Colonic mucosa (tissue), 4 donors: ENCODE results near the gene ELMO1. TPM values are rescaled to one million over a fixed set of nuclear protein-coding genes. Genes with fewer than 3 reads are reported as not detected.

Experiments
- DNase-seq: peaks from one replicate; pipeline ENCODE4 v3.0.0-alpha.2; 2020
- H3K27ac ChIP-seq: fragments of 200-600 bp; one replicate; pipeline ENCODE4 v1.8.0; 2021
- H3K27me3 ChIP-seq: fragments of 200-600 bp; one replicate; pipeline ENCODE4 v1.8.0; 2021
- H3K36me3 ChIP-seq: fragments of 200-600 bp; one replicate; pipeline ENCODE4 v1.8.0; 2021
- H3K4me1 ChIP-seq: fragments of 200-600 bp; one replicate; pipeline ENCODE4 v1.8.0; 2021; ENCODE audit warnings: mild to moderate bottlenecking
- H3K4me3 ChIP-seq: fragments of 200-600 bp; one replicate; pipeline ENCODE4 v1.8.0; 2021
- H3K9ac ChIP-seq, 2 donors: one replicate each; pipeline ENCODE4 v1.7.0; 2013; ENCODE audit warnings: control low read depth in 2 of 2, low read depth in 2 of 2, low read length in 2 of 2
- H3K9me3 ChIP-seq: fragments of 200-600 bp; one replicate; pipeline ENCODE4 v1.8.0; 2021
- CTCF ChIP-seq: fragments of 200-600 bp; IDR thresholded peaks from one replicate; pipeline ENCODE4 v1.8.0; 2022; ENCODE audit warnings: antibody characterized with exemption, mild to moderate bottlenecking
- intact Hi-C: fragments of 100-400 bp; cut with DNase I; formaldehyde crosslinking; loops from one replicate; pipeline ENCODE4 v1.14.1; 2022
- total RNA-seq, 2 donors: library from RNA; stranded (reverse); fragmentation: NEBNext Ultra II Directional in 1 of 2; extraction: Animal tissue kit (Norgen Biotek cat#: 25700) in 1 of 2; gene quantifications; one replicate each; pipeline ENCODE4 v1.2.1, GENCODE V29; 2021
- donor health status: healthy.
- donor health status: DM: no; HTN: no; CAD: no.
- donor health status: DM: no; HTN: no; CAD: no.

ELMO1 gene
- total RNA-seq, 2 donors from 2014 or later, result 4.2 to 4.7 TPM

GRCh38 chr7:36966039-36966438, 482.6 kb downstream of the ELMO1 start:
- H3K4me3 ChIP-seq, result no peak overlapping the region
- intact Hi-C loops, result loop anchor here (2.0 kb wide), 1 partner anchor 219 kb away; no protein-coding TSS in a partner anchor
- no peaks in the 10 kb centered on the region for H3K36me3 ChIP-seq
- no peak overlapping the region for H3K9ac ChIP-seq
- H3K9me3 ChIP-seq, result no peaks in the 10 kb centered on the region
- H3K4me1 ChIP-seq, result no peaks in the 10 kb centered on the region
- DNase-seq, result no peak
- no peaks in the 10 kb centered on the region for H3K27me3 ChIP-seq
- H3K27ac ChIP-seq, result no peak overlapping the region
- no peak for TF ChIP-seq CTCF

GRCh38 chr7:36965625-36966024, 483.0 kb downstream of the ELMO1 start:
- Histone ChIP-seq H3K27ac (no peak overlapping the region), H3K36me3 (no peaks in the 10 kb centered on the region), H3K4me1 (no peaks in the 10 kb centered on the region), H3K27me3 (no peaks in the 10 kb centered on the region), H3K4me3 (no peak overlapping the region), H3K9ac (no peak overlapping the region), H3K9me3 (no peaks in the 10 kb centered on the region)
- no peak for DNase-seq
- no peak for TF ChIP-seq CTCF
- intact Hi-C loops, result loop anchor here (2.0 kb wide), 1 partner anchor 219 kb away; no protein-coding TSS in a partner anchor

DNA sequence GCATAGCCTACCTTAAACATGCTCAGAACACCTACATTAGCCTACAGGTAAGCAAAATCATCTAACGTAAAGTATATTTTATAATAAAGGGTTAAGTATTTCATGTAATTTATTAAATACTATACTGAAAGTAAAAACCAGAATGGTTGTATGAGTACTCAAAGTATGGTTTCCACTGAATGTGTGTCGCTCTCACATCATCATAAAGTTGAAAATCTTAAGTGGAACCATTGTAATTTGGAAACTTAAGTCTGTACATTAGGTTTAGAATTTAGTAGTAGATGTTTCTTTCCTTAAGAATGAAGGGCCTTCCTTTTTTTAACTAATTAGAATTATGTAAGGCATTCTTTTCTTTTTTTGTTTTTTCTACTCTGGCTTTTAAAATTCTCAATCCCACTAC, 484.4 kb downstream of the ELMO1 start:
- no peak overlapping the region for H3K4me3 ChIP-seq
- intact Hi-C loops, result no loop called here
- TF ChIP-seq CTCF, result no peak

DNA sequence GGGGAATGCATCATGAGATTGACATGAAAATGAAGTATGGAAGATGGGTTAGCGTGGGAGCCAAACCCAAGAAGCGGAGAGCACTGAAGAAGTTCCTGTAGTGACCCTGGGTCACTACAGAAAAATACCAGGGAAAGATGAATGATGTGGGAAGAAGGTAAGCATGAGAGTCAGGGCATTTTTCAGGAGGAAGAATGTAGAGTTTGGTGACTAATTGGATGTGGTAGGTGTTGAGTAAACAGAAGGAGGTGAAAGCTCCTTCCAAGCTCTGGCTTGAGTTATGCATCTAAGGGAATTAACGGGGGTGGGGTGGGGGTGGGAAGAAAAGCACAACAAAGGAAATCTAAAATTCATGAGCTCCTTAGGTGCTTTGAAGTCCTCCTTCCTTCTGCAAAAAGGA, 486.3 kb downstream of the ELMO1 start:
- Histone ChIP-seq H3K9me3 (no peaks in the 10 kb centered on the region), H3K27me3 (no peaks in the 10 kb centered on the region), H3K4me1 (no peaks in the 10 kb centered on the region), H3K4me3 (no peak overlapping the region), H3K36me3 (no peaks in the 10 kb centered on the region), H3K9ac (no peak overlapping the region), H3K27ac (no peak overlapping the region)
- intact Hi-C loops, result no loop called here
- no peak for DNase-seq
- TF ChIP-seq CTCF, result no peak

More for the DNA sequence above, 484.4 kb downstream of the ELMO1 start:
- Histone ChIP-seq H3K36me3 (no peaks in the 10 kb centered on the region), H3K9me3 (no peaks in the 10 kb centered on the region), H3K27ac (no peak overlapping the region), H3K4me1 (no peaks in the 10 kb centered on the region), H3K27me3 (no peaks in the 10 kb centered on the region), H3K9ac (no peak overlapping the region)
- DNase-seq, result no peak

GRCh38 chr7:36961693-36962092, 487.0 kb downstream of the ELMO1 start:
- Histone ChIP-seq H3K27ac (no peak overlapping the region), H3K9ac (no peak overlapping the region), H3K36me3 (no peaks in the 10 kb centered on the region), H3K4me1 (no peaks in the 10 kb centered on the region), H3K9me3 (no peaks in the 10 kb centered on the region), H3K4me3 (no peak overlapping the region), H3K27me3 (no peaks in the 10 kb centered on the region)
- intact Hi-C loops, result no loop called here
- TF ChIP-seq CTCF, result no peak
- DNase-seq, result no peak

- DNase-seq, result no peak
- no peak for TF ChIP-seq CTCF
- Histone ChIP-seq H3K9me3 (no peaks in the 10 kb centered on the region), H3K36me3 (no peaks in the 10 kb centered on the region), H3K9ac (no peak overlapping the region), H3K4me3 (no peak overlapping the region), H3K27me3 (no peaks in the 10 kb centered on the region), H3K27ac (no peak overlapping the region), H3K4me1 (no peaks in the 10 kb centered on the region)
- intact Hi-C loops, result no loop called here
Observed at GRCh38 chr7:36961097-36961496, 487.6 kb downstream of the ELMO1 start.
